ACC112 (cell line): ENCODE data around the gene NFIB.
A peak's percentile ranks its signal among the peaks of the same experiment; 100 is the strongest.

Experiments used
- H2AFZ ChIP-seq: fragments of 200-600 bp; sonication (generic); one replicate; pipeline ENCODE4 v1.6.0; 2017; ENCODE audit warnings: antibody characterized with exemption, low read length; ENCODE audit not compliant: unreplicated experiment
- H3K27ac ChIP-seq: fragments of 200-600 bp; sonication (generic); 2 replicates; pipeline ENCODE4 v1.5.1; 2014; ENCODE audit warnings: low read depth, mild to moderate bottlenecking, antibody characterized with exemption, low read length, moderate library complexity
- H3K27me3 ChIP-seq: fragments of 200-600 bp; sonication (generic); 2 replicates; pipeline ENCODE4 v1.6.1; 2014; ENCODE audit warnings: mild to moderate bottlenecking, antibody characterized with exemption, low read length, moderate library complexity, mixed read lengths; ENCODE audit not compliant: insufficient read depth
- H3K36me3 ChIP-seq: fragments of 200-600 bp; sonication (generic); 2 replicates; pipeline ENCODE4 v1.6.1; 2016; ENCODE audit warnings: mild to moderate bottlenecking, antibody characterized with exemption, low read length, moderate library complexity, mixed read lengths; ENCODE audit not compliant: insufficient read depth
- H3K4me1 ChIP-seq: fragments of 200-600 bp; sonication (generic); one replicate; pipeline ENCODE4 v1.6.1; 2016; ENCODE audit warnings: low read length, mixed read lengths; ENCODE audit not compliant: insufficient read depth, unreplicated experiment, control insufficient read depth
- H3K4me3 ChIP-seq: fragments of 200-600 bp; sonication (generic); 2 replicates; pipeline ENCODE4 v1.5.1; 2014; ENCODE audit warnings: mild to moderate bottlenecking, low read depth, low read length
- H3K79me2 ChIP-seq: fragments of 200-600 bp; sonication (generic); one replicate; pipeline ENCODE4 v1.6.0; 2016; ENCODE audit warnings: low read length; ENCODE audit not compliant: control insufficient read depth, unreplicated experiment, insufficient read depth

NFIB gene

GRCh38 chr9:14318934-14319580 is 5.1 kb upstream of the NFIB start:
- peaks cover 33% of the 10 kb centered on the region for H3K4me1 ChIP-seq
- no peaks in the 10 kb centered on the region for H3K36me3 ChIP-seq
- peak overlapping the region; percentile 92 for H3K27ac ChIP-seq
- H3K27me3 ChIP-seq = no peaks in the 10 kb centered on the region
- H3K79me2 ChIP-seq = peaks cover 54% of the 10 kb centered on the region
- no peak overlapping the region for H2AFZ ChIP-seq
- H3K4me3 ChIP-seq = peak overlapping the region; percentile 86

- Histone ChIP-seq H3K4me1 (peaks cover 26% of the 10 kb centered on the region), H3K27ac (peak overlapping the region; percentile 92), H3K27me3 (no peaks in the 10 kb centered on the region), H3K4me3 (peak overlapping the region; percentile 86), H3K36me3 (no peaks in the 10 kb centered on the region), H2AFZ (no peak overlapping the region), H3K79me2 (peaks cover 58% of the 10 kb centered on the region)
These were observed 4.4 kb upstream of the NFIB start for GRCh38 chr9:14318361-14318760.

- Histone ChIP-seq H3K27me3 (no peaks in the 10 kb centered on the region), H3K27ac (peak overlapping the region; percentile 92)
These were observed 3.9 kb upstream of the NFIB start for GRCh38 chr9:14317667-14318320.

GRCh38 chr9:14316602-14317300 is 2.8 kb upstream of the NFIB start:
- no peaks in the 10 kb centered on the region for H3K27me3 ChIP-seq

More at GRCh38 chr9:14317667-14318320, 3.9 kb upstream of the NFIB start:
- H3K36me3 ChIP-seq = no peaks in the 10 kb centered on the region
- H3K4me3 ChIP-seq = peak overlapping the region; percentile 86
- H3K79me2 ChIP-seq = peaks cover 64% of the 10 kb centered on the region
- H2AFZ ChIP-seq = peak overlapping the region; percentile 71
- H3K4me1 ChIP-seq = peaks cover 26% of the 10 kb centered on the region

GRCh38 chr9:14315875-14316601 is 2.1 kb upstream of the NFIB start:
- H3K4me3 ChIP-seq = peak overlapping the region; percentile 86
- peaks cover 26% of the 10 kb centered on the region for H3K4me1 ChIP-seq
- peak overlapping the region; percentile 92 for H3K27ac ChIP-seq
- H2AFZ ChIP-seq = peak overlapping the region; percentile 71
- H3K79me2 ChIP-seq = peaks cover 71% of the 10 kb centered on the region
- H3K27me3 ChIP-seq = no peaks in the 10 kb centered on the region
- no peaks in the 10 kb centered on the region for H3K36me3 ChIP-seq

More at GRCh38 chr9:14316602-14317300, 2.8 kb upstream of the NFIB start:
- Histone ChIP-seq H3K79me2 (peaks cover 71% of the 10 kb centered on the region), H2AFZ (peak overlapping the region; percentile 71), H3K4me1 (peaks cover 26% of the 10 kb centered on the region), H3K4me3 (peak overlapping the region; percentile 86), H3K27ac (peak overlapping the region; percentile 92), H3K36me3 (no peaks in the 10 kb centered on the region)

GRCh38 chr9:14314929-14315874 is 1.3 kb upstream of the NFIB start:
- H3K27ac ChIP-seq = peak overlapping the region; percentile 92
- H3K4me1 ChIP-seq = peaks cover 26% of the 10 kb centered on the region
- H3K27me3 ChIP-seq = no peaks in the 10 kb centered on the region
- H3K36me3 ChIP-seq = no peaks in the 10 kb centered on the region
- peaks cover 72% of the 10 kb centered on the region for H3K79me2 ChIP-seq
- H2AFZ ChIP-seq = peak overlapping the region; percentile 50
- peak overlapping the region; percentile 92 for H3K4me3 ChIP-seq

- H3K4me3 ChIP-seq = peak overlapping the region; percentile 92
- H2AFZ ChIP-seq = peak overlapping the region; percentile 50
- H3K4me1 ChIP-seq = peaks cover 20% of the 10 kb centered on the region
- H3K79me2 ChIP-seq = peaks cover 77% of the 10 kb centered on the region
- no peaks in the 10 kb centered on the region for H3K36me3 ChIP-seq
- H3K27me3 ChIP-seq = no peaks in the 10 kb centered on the region
- H3K27ac ChIP-seq = peak overlapping the region; percentile 88
These were observed 535 bp upstream of the NFIB start for GRCh38 chr9:14314424-14314928.

- Histone ChIP-seq H3K79me2 (peaks cover 77% of the 10 kb centered on the region), H3K36me3 (no peaks in the 10 kb centered on the region), H3K27ac (peak overlapping the region; percentile 88), H3K4me1 (peaks cover 17% of the 10 kb centered on the region), H3K27me3 (no peaks in the 10 kb centered on the region), H2AFZ (peak overlapping the region; percentile 20), H3K4me3 (peak overlapping the region; percentile 92)
These were observed 482 bp downstream of the NFIB start for GRCh38 chr9:14313378-14313940.

GRCh38 chr9:14312719-14313377 is 1.1 kb downstream of the NFIB start:
- H3K36me3 ChIP-seq = no peaks in the 10 kb centered on the region
- no peaks in the 10 kb centered on the region for H3K27me3 ChIP-seq
- peaks cover 21% of the 10 kb centered on the region for H3K4me1 ChIP-seq
- peak overlapping the region; percentile 88 for H3K27ac ChIP-seq
- H2AFZ ChIP-seq = peak overlapping the region; percentile 20
- H3K79me2 ChIP-seq = peaks cover 77% of the 10 kb centered on the region
- H3K4me3 ChIP-seq = peak overlapping the region; percentile 92
